CD14-positive monocyte (primary cell): ENCODE data around the gene PRR33. TPM values are rescaled to one million over a fixed set of nuclear protein-coding genes. Genes with fewer than 3 reads are reported as not detected.

Experiments
- DNase-seq, 3 donors: peaks; one replicate each; pipeline ENCODE4 v3.0.0-alpha.2; 2011 to 2022
- H2AFZ ChIP-seq: 2 replicates; pipeline ENCODE4 v1.6.0; 2012; ENCODE audit warnings: mild to moderate bottlenecking, low read depth, low read length, inconsistent platforms; ENCODE audit not compliant: insufficient read depth, poor library complexity, severe bottlenecking
- H3K27ac ChIP-seq, 2 donors: 1 replicate in 1 of 2; 2 replicates in 1 of 2; pipeline ENCODE4 v1.5.1; 2012 to 2013; ENCODE audit warnings: low read length in 2 of 2, control low read depth in 1 of 2, inconsistent platforms in 1 of 2, low read depth in 1 of 2, mild to moderate bottlenecking in 1 of 2
- H3K27me3 ChIP-seq, 2 donors: one replicate each; pipeline versions ENCODE4 v1.6.0 to v1.6.1; 2011 to 2013; ENCODE audit warnings: low read length in 2 of 2; ENCODE audit not compliant: control insufficient read depth in 2 of 2, insufficient read depth in 2 of 2
- H3K36me3 ChIP-seq, 2 donors: replicated peaks in 1 of 2; 1 replicate in 1 of 2; 2 replicates in 1 of 2; pipeline versions ENCODE4 v1.5.1 to v1.6.1; 2012 to 2013; ENCODE audit warnings: low read length in 2 of 2, control low read depth in 1 of 2, inconsistent platforms in 1 of 2, mild to moderate bottlenecking in 1 of 2; ENCODE audit not compliant: insufficient read depth in 2 of 2, control insufficient read depth in 1 of 2
- H3K4me1 ChIP-seq, 2 donors: 1 replicate in 1 of 2; 2 replicates in 1 of 2; pipeline versions ENCODE4 v1.5.1 to v1.6.1; 2012 to 2013; ENCODE audit warnings: low read length in 2 of 2, control low read depth in 1 of 2, inconsistent platforms in 1 of 2, mild to moderate bottlenecking in 1 of 2, moderate library complexity in 1 of 2; ENCODE audit not compliant: insufficient read depth in 2 of 2, control insufficient read depth in 1 of 2
- H3K4me2 ChIP-seq: replicated peaks from 2 replicates; pipeline ENCODE3; 2012; ENCODE audit warnings: low read length, moderate library complexity, mild to moderate bottlenecking; ENCODE audit not compliant: poor library complexity, severe bottlenecking; ENCODE audit errors: extremely low read depth
- H3K4me3 ChIP-seq, 3 experiments: fragments of 200-600 bp in 1 of 3; sonication (generic) in 1 of 3; replicated peaks in 1 of 3; 1 replicate in 2 of 3; 2 replicates in 1 of 3; pipeline ENCODE4 v1.5.1; 2011 to 2013; ENCODE audit warnings: low read length in 3 of 3, mild to moderate bottlenecking in 3 of 3, control low read depth in 2 of 3, low read depth in 2 of 3, inconsistent platforms in 1 of 3, moderate library complexity in 1 of 3
- H3K79me2 ChIP-seq: 2 replicates; pipeline ENCODE4 v1.6.0; 2012; ENCODE audit warnings: mild to moderate bottlenecking, control low read depth, inconsistent platforms, low read length, moderate library complexity; ENCODE audit not compliant: insufficient read depth
- H3K9ac ChIP-seq: 2 replicates; pipeline ENCODE4 v1.6.0; 2017; ENCODE audit warnings: low read length, mild to moderate bottlenecking; ENCODE audit not compliant: insufficient read depth, poor library complexity, severe bottlenecking
- H3K9me3 ChIP-seq, 2 donors: replicated peaks in 1 of 2; 1 replicate in 1 of 2; 2 replicates in 1 of 2; pipeline versions ENCODE4 v1.5.1 to v1.6.1; 2012 to 2013; ENCODE audit warnings: low read length in 2 of 2, control low read depth in 1 of 2; ENCODE audit not compliant: control insufficient read depth in 1 of 2, insufficient read depth in 1 of 2
- H4K20me1 ChIP-seq: 2 replicates; pipeline ENCODE4 v1.6.0; 2012; ENCODE audit warnings: mild to moderate bottlenecking, low read length, control low read depth, moderate library complexity; ENCODE audit not compliant: insufficient read depth
- H3K27ac Mint-ChIP-seq, 7 donors: one replicate each; pipeline ENCODE4 v1.8.0; 2020; ENCODE audit warnings: mild to moderate bottlenecking in 7 of 7, mixed read lengths in 7 of 7, moderate library complexity in 6 of 7, inconsistent platforms in 2 of 7
- H3K27me3 Mint-ChIP-seq, 3 donors: one replicate each; pipeline ENCODE4 v1.8.0; 2021 to 2022; ENCODE audit warnings: low read depth in 3 of 3, mild to moderate bottlenecking in 3 of 3, mixed read lengths in 3 of 3, moderate library complexity in 3 of 3, inconsistent platforms in 1 of 3
- H3K36me3 Mint-ChIP-seq, 2 donors: one replicate each; pipeline ENCODE4 v1.8.0; 2020; ENCODE audit warnings: mixed read lengths in 2 of 2, inconsistent platforms in 1 of 2, mild to moderate bottlenecking in 1 of 2
- H3K4me1 Mint-ChIP-seq: one replicate; pipeline ENCODE4 v1.8.0; 2020; ENCODE audit warnings: mild to moderate bottlenecking, mixed read lengths
- H3K4me3 Mint-ChIP-seq, 2 donors: one replicate each; pipeline ENCODE4 v1.8.0; 2020; ENCODE audit warnings: mild to moderate bottlenecking in 2 of 2, mixed read lengths in 2 of 2, moderate library complexity in 1 of 2
- H3K9me3 Mint-ChIP-seq, 7 donors: one replicate each; pipeline ENCODE4 v1.8.0; 2020 to 2022; ENCODE audit warnings: mixed read lengths in 7 of 7, mild to moderate bottlenecking in 6 of 7, moderate library complexity in 6 of 7, inconsistent platforms in 2 of 7
- WGBS: methylation state at CpG from one replicate; pipeline ENCODE4 v1.1.5; 2013; ENCODE audit warnings: missing lambda C conversion rate; ENCODE audit not compliant: insufficient coverage; 5-methylcytosine and 5-hydroxymethylcytosine counted together
- intact Hi-C, 2 donors: fragments of 100-400 bp; cut with micrococcal nuclease; formaldehyde crosslinking; loops; one replicate each; pipeline versions ENCODE4 v1.15.0 to v1.15.1; 2023
- polyA plus RNA-seq, 3 donors: library from polyadenylated mRNA; depleted of rRNA in 1 of 3; unstranded in 2 of 3; stranded (reverse) in 1 of 3; fragments of 300-500 nt in 2 of 3; fragments of >200 nt in 1 of 3; fragmentation: Illumina TruSeq in 2 of 3; gene quantifications; 1 replicate in 2 of 3; 2 replicates in 1 of 3; pipeline ENCODE4 v1.2.3, GENCODE V29; 2012 to 2021
- TF ChIP-seq, protein P1 (sequence below): fragments of 200-600 bp; IDR thresholded peaks from one replicate; pipeline ENCODE4 v1.8.0; 2022; ENCODE audit warnings: antibody characterized with exemption, mild to moderate bottlenecking

PRR33 gene
- polyA plus RNA-seq, 3 donors = not detected

DNA sequence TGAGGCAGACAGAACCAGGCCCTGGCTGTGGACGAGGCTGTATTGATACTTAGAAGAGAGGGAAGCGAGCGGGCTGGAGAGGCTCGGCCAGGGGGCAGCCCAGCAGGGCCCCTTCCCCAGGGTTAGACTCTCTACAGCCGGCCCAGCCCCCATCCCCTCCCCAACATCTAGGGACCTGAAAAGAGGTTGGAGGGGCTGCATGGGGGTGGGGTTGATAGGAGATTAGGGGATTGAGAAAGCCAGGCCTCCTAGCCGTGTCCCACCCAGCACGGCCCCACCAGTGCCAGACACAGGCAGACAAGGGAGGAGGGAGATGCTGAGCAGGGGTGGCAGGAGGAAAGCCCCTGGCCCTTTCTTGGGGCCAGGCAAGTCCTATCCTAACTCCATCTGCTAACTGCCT lies 33.1 kb downstream of the PRR33 start:
- H3K36me3 Mint-ChIP-seq = peaks cover 20% of the 10 kb centered on the region in 2 donors
- H3K4me1 ChIP-seq = peaks cover 76 to 79% of the 10 kb centered on the region in 2 donors
- TF ChIP-seq, protein P1, sequence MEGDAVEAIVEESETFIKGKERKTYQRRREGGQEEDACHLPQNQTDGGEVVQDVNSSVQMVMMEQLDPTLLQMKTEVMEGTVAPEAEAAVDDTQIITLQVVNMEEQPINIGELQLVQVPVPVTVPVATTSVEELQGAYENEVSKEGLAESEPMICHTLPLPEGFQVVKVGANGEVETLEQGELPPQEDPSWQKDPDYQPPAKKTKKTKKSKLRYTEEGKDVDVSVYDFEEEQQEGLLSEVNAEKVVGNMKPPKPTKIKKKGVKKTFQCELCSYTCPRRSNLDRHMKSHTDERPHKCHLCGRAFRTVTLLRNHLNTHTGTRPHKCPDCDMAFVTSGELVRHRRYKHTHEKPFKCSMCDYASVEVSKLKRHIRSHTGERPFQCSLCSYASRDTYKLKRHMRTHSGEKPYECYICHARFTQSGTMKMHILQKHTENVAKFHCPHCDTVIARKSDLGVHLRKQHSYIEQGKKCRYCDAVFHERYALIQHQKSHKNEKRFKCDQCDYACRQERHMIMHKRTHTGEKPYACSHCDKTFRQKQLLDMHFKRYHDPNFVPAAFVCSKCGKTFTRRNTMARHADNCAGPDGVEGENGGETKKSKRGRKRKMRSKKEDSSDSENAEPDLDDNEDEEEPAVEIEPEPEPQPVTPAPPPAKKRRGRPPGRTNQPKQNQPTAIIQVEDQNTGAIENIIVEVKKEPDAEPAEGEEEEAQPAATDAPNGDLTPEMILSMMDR = no peak
- H3K4me1 Mint-ChIP-seq = peaks cover 48% of the 10 kb centered on the region
- H3K27ac ChIP-seq = no peak overlapping the region
- no peaks in the 10 kb centered on the region for H3K27me3 ChIP-seq
- H3K9me3 ChIP-seq = no peaks in the 10 kb centered on the region
- peaks cover 100% of the 10 kb centered on the region for H3K79me2 ChIP-seq
- no peak overlapping the region for H3K4me3 ChIP-seq
- H3K9me3 Mint-ChIP-seq = no peaks in the 10 kb centered on the region
- intact Hi-C loops = no loop called here
- peak overlapping the region; percentile 31 for H3K4me2 ChIP-seq
- peaks cover 31 to 67% of the 10 kb centered on the region in 2 donors for H3K36me3 ChIP-seq
- H3K27me3 Mint-ChIP-seq = peaks cover 0 to 6% (median 0%) of the 10 kb centered on the region in 3 donors
- 86% methylated on average over 1 of the region's 7 CpGs for WGBS
- no peak overlapping the region for H3K9ac ChIP-seq
- no peak overlapping the region for H2AFZ ChIP-seq
- peaks cover 97% of the 10 kb centered on the region for H4K20me1 ChIP-seq
- no peak overlapping the region for H3K4me3 Mint-ChIP-seq
- H3K27ac Mint-ChIP-seq = peak overlapping the region in 3 of 7 donors; percentile 42 to 56 (median 46)
- no peak for DNase-seq

DNA sequence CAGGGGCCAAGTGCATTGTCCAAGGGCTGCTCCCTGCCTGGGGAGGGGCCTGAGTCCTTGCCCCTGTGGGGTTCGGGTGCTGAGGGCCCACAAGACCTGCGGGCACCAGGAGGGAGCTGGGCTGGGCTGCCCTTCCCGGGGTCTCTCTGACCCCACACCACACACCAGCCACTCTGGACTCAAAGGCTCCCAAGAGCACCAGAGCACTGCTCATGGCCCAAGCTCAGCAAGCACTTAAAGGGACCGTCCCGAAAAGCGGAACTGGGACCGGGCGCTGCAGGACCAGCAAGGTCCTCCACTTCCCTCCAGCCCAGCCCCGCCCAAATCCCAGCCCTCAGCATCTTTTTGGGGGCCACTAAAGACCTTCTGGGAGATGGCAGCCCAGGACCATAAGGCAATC lies 33.5 kb downstream of the PRR33 start:
- peaks cover 100% of the 10 kb centered on the region for H3K79me2 ChIP-seq

More for the DNA sequence above, 33.5 kb downstream of the PRR33 start:
- H2AFZ ChIP-seq = no peak overlapping the region
- peaks cover 30 to 67% of the 10 kb centered on the region in 2 donors for H3K36me3 ChIP-seq
- H3K9me3 ChIP-seq = no peaks in the 10 kb centered on the region
- Mint-ChIP-seq H3K36me3 (peaks cover 20% of the 10 kb centered on the region in 2 donors), H3K4me1 (peaks cover 48% of the 10 kb centered on the region), H3K4me3 (no peak overlapping the region), H3K27ac (peak overlapping the region in 4 of 7 donors; percentile 16 to 56 (median 50)), H3K27me3 (peaks cover 0 to 5% (median 0%) of the 10 kb centered on the region in 3 donors), H3K9me3 (no peaks in the 10 kb centered on the region)
- intact Hi-C loops = no loop called here
- H3K4me2 ChIP-seq = peak overlapping the region; percentile 31
- TF ChIP-seq, protein P1 = no peak
- DNase-seq = peak in 2 of 3 donors; percentile 53 to 63
- H3K27ac ChIP-seq = peak overlapping the region in 1 of 2 donors; percentile 7
- peaks cover 74 to 79% of the 10 kb centered on the region in 2 donors for H3K4me1 ChIP-seq
- H4K20me1 ChIP-seq = peaks cover 93% of the 10 kb centered on the region
- no peak overlapping the region for H3K9ac ChIP-seq
- H3K4me3 ChIP-seq = no peak overlapping the region
- no peaks in the 10 kb centered on the region for H3K27me3 ChIP-seq
- WGBS = 96% methylated on average over 4 of the region's 9 CpGs
